Cardiac fibroblast (primary cell): Measurements from ENCODE around the gene CAMSAP1.

Source experiments
- DNase-seq, 2 donors: peaks; one replicate each; pipeline versions ENCODE4 v3.0.0 to v3.0.0-alpha.2; 2010; ENCODE audit warnings: low read depth in 2 of 2
- H3K4me3 ChIP-seq, 2 donors: replicated peaks in 1 of 2; 1 replicate in 1 of 2; 2 replicates in 1 of 2; pipeline ENCODE4 v1.5.1; 2011; ENCODE audit warnings: low read depth in 2 of 2, low read length in 2 of 2, mild to moderate bottlenecking in 2 of 2, moderate library complexity in 1 of 2
- CTCF ChIP-seq: IDR thresholded peaks from one replicate; pipeline ENCODE4 v1.5.1; 2011; ENCODE audit warnings: low read depth, mild to moderate bottlenecking, low read length, inconsistent platforms

The CAMSAP1 gene

GRCh38 chr9:135928074-135928730, 20.9 kb upstream of the CAMSAP1 start:
- no peak for DNase-seq
- H3K4me3 ChIP-seq, result no peak overlapping the region
- no peak for TF ChIP-seq CTCF

DNA sequence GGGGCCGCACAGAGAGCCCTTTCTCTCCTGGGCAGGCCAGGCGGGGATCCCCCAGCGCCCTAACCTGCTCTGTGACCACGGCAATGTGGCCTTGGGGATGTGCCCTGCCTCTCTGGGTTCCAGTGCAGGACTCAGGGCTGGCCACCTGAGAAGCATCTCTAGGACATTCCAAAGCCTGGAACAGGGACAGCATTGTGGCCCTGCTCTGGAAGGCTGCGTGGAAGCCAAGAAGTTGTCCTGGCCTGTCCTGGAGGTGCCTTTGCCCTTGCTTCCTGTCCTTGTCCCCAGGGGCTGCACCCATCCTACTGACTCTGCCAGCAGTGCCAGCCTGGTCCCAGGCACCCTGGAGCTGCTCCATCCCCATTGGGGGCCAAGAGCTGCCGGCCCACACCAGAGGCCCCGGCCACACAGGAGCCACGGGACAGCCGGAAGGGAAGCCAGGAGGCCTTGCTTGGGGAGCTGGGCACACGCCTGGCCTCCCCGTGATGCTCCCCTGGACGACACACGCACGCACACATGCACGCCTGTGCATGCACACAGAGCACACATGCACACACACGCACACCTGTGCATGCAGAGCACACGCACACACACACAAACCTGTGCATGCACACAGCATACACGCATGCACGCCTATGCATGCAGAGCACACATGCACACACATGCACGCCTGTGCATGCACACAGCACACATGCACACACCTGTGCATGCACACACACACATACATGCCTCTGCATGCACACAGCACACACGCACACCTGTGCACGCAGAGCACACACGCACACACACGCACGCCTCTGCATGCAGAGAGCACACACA, 20.1 kb upstream of the CAMSAP1 start:
- TF ChIP-seq CTCF, result no peak
- DNase-seq, result no peak
- no peak overlapping the region for H3K4me3 ChIP-seq

DNA sequence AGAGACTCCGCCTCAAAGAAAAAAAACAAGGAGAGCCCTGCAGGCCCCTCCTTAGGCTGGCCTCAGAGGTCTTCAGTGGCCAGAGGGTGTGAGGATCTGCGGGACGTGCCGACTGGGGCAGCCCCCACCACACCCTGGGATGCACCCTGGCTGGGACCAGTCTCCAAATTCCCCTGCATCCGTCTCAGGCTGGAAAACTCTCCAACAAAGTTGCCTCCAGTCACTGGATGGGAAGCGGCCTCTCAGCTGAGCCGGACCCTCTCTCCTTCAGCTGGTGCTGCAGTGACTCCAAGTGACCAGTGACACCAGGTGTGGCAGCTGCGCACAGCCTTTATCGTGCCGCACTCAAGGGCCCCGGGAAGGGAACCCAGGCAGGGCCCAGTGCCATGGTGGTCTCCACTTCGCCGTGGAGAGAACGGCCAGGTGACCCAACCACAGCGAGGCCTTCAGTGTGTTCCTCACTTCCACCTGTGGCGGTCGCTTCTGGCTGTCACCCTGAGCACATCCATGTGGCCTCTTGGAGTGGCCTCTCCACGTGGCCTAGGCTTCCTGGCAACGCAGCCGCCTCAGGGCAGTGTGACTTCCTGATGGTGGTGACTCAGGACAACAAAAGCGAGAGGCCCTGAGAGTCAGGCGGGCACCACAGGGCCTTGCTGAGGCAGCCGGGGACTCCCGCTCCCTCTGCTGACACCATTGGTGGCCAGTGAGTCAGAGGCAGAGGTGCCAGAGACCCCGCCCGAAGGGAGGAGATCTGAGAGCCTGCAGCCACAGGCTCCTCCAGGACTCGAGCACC, 19.3 kb upstream of the CAMSAP1 start:
- DNase-seq, result peak; percentile 53 to 78
- no peak overlapping the region for H3K4me3 ChIP-seq
- TF ChIP-seq CTCF, result no peak

DNA sequence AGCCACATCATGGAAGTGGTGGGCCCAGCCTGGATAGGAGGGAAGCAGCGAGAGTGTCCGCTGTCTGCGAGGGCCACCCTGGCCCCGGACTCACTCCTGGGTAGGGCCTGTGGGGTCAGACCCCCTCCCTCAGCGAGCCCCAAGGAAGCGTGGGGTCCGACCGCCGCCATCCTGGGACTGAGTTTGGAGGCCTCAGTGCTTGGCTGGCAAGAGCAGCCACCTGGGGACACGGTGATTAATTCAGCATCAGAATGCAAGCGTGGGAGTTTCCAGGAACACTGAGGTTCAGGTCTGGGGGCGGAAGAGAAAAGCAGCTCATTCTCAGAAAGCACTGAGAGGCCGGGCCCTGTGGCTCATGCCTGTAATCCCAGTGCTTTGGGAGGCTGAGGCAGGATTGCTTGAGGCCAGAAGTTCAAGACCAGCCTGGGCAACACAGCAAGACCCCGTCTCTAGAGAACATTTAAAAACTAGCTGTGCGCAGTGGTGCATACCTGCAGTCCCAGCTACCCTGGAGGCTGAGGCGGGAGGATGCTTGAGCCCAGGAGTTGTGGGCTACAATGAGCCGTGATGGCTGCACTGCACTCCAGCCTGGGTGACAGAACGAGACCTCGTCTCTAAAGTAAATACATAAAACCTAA, 18.3 kb upstream of the CAMSAP1 start:
- no peak overlapping the region for H3K4me3 ChIP-seq
- no peak for TF ChIP-seq CTCF
- DNase-seq, result peak in 1 of 2 donors; percentile 12

- no peak overlapping the region for H3K4me3 ChIP-seq
- DNase-seq, result no peak
- TF ChIP-seq CTCF, result no peak
Observed at GRCh38 chr9:135924628-135925338, 17.4 kb upstream of the CAMSAP1 start.

DNA sequence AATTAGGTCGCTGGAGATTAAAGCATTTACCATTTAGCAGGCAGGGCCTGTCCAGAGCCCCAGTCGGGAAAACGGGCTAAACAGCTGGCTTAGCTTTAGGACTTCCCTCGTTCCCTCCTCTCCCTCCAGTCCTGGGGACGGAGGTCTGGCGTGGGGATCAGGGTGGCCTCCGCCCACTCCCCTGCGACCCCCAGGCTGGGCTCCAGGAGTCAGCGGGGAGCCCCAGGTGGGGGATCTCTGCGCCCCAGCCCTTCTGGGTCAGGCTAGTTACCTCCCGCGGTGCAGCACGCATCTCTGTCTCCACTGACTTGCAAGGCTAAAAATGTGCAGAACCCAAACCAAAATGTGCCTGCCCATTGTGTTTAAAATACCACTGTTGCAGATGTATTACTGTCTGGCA, 16.2 kb upstream of the CAMSAP1 start:
- H3K4me3 ChIP-seq, result no peak overlapping the region
- DNase-seq, result no peak
- no peak for TF ChIP-seq CTCF
